ENCODE results near the gene ARMC2. TPM values are rescaled to one million over a fixed set of nuclear protein-coding genes. Genes with fewer than 3 reads are reported as not detected.
A peak's percentile ranks its signal among the peaks of the same experiment; 100 is the strongest.

ARMC2 gene
- total and polyA plus RNA-seq, 2 donors (not counting 1 experiment from before 2014, with no cell fraction given) = 4.8 to 9.9 TPM

DNA sequence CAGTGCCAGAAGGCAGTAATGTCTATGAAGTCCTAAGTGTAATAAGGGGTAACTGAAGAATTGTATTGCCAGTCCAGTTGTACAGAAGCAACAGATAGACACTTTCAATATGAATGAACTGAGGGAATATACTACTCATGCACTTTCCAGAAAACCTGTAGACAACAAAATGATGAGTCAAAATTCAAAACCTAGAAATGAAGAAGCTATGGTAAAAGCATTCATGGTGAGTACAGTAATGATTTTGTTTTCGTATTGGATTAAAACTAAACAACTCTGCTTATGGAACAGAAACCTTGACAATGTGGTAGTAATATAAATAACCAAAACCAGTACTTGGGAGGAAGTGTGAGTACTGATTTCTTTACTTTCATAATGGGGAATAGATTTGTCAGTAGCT is 35.0 kb downstream of the ARMC2 start:
- no peak overlapping the region for H2AFZ ChIP-seq (ENCODE audit: insufficient read depth, low read depth, low read length, poor library complexity, severe bottlenecking)
- WGBS (ENCODE audit: insufficient coverage) = no CpG with 5 or more reads among the region's 1 CpG
- H3K4me2 ChIP-seq (replicated peaks; ENCODE audit: low read depth, low read length, poor library complexity, severe bottlenecking) = peak overlapping the region; percentile 22
- H3K27ac Mint-ChIP-seq = peak overlapping the region; percentile 67
- no peaks in the 10 kb centered on the region for H3K79me2 ChIP-seq (ENCODE audit: control insufficient read depth, insufficient read depth, low read length)
- ATAC-seq (ENCODE audit: low read depth) (peak; percentile 10), DNase-seq (no peak)
- H3K4me1 Mint-ChIP-seq = peaks cover 21% of the 10 kb centered on the region
- no peak overlapping the region for H3K4me3 ChIP-seq (ENCODE audit: control extremely low read depth in 1 of 5, extremely low read depth in 1 of 5, insufficient read depth in 1 of 5, low read depth in 2 of 5, low read length in 4 of 5)
- H4K20me1 ChIP-seq (ENCODE audit: control insufficient read depth, insufficient read depth, low read length, poor library complexity, severe bottlenecking) = no peaks in the 10 kb centered on the region
- no peaks in the 10 kb centered on the region for H3K27me3 ChIP-seq (replicated peaks in 1 of 4; ENCODE audit: control extremely low read depth in 1 of 4, control insufficient read depth in 3 of 4, insufficient read depth in 4 of 4, low read length in 3 of 4)
- H3K9ac ChIP-seq (ENCODE audit: low read length) = no peak overlapping the region
- H3K4me3 Mint-ChIP-seq = peak overlapping the region; percentile 57
- no peaks in the 10 kb centered on the region for H3K36me3 ChIP-seq (replicated peaks in 1 of 2; ENCODE audit: control extremely low read depth in 1 of 2, control insufficient read depth in 1 of 2, extremely low read depth in 1 of 2, insufficient read depth in 2 of 2, low read length in 1 of 2)
- ChIA-PET POLR2A (no interaction called here), CTCF (interaction anchor here (1.0 to 2.5 kb wide), 3 partner anchors 11 to 100 kb away, joined by 3 to 13 read pairs (median 4); no protein-coding TSS in a partner anchor)
- intact Hi-C loops (cut with micrococcal nuclease) = no loop called here
- no peak for TF ChIP-seq EZH2 (IDR thresholded peaks at IDR 0.05; ENCODE audit: borderline replicate concordance, insufficient read depth, low read depth, low read length, poor library complexity, severe bottlenecking)
- no peak for TF ChIP-seq CTCF (IDR thresholded peaks at IDR 0.05)
- no peak overlapping the region for H3K27ac ChIP-seq (ENCODE audit: low read length in 2 of 2)
- peaks cover 17 to 20% of the 10 kb centered on the region in 2 donors for H3K4me1 ChIP-seq (ENCODE audit: control insufficient read depth in 2 of 2, insufficient read depth in 2 of 2, low read length in 2 of 2)
- H3K9me3 ChIP-seq (ENCODE audit: control extremely low read depth in 1 of 3, control insufficient read depth in 2 of 3, insufficient read depth in 1 of 3, low read length in 2 of 3) = peaks cover 0 to 7% (median 0%) of the 10 kb centered on the region in 3 donors
- no peaks in the 10 kb centered on the region for H3K27me3 Mint-ChIP-seq
- H3K9me3 Mint-ChIP-seq (ENCODE audit: insufficient read depth) = peaks cover 7% of the 10 kb centered on the region

GRCh38 chr6:108884211-108885059 is 36.2 kb downstream of the ARMC2 start:
- Histone ChIP-seq H3K4me1 (ENCODE audit: control insufficient read depth in 2 of 2, insufficient read depth in 2 of 2, low read length in 2 of 2) (peaks cover 17 to 20% of the 10 kb centered on the region in 2 donors), H3K36me3 (replicated peaks in 1 of 2; ENCODE audit: control extremely low read depth in 1 of 2, control insufficient read depth in 1 of 2, extremely low read depth in 1 of 2, insufficient read depth in 2 of 2, low read length in 1 of 2) (no peaks in the 10 kb centered on the region), H3K4me2 (replicated peaks; ENCODE audit: low read depth, low read length, poor library complexity, severe bottlenecking) (peak overlapping the region; percentile 39), H2AFZ (ENCODE audit: insufficient read depth, low read depth, low read length, poor library complexity, severe bottlenecking) (no peak overlapping the region), H3K9ac (ENCODE audit: low read length) (no peak overlapping the region), H4K20me1 (ENCODE audit: control insufficient read depth, insufficient read depth, low read length, poor library complexity, severe bottlenecking) (no peaks in the 10 kb centered on the region), H3K79me2 (ENCODE audit: control insufficient read depth, insufficient read depth, low read length) (no peaks in the 10 kb centered on the region), H3K4me3 (ENCODE audit: control extremely low read depth in 1 of 5, extremely low read depth in 1 of 5, insufficient read depth in 1 of 5, low read depth in 2 of 5, low read length in 4 of 5) (no peak overlapping the region), H3K9me3 (ENCODE audit: control extremely low read depth in 1 of 3, control insufficient read depth in 2 of 3, insufficient read depth in 1 of 3, low read length in 2 of 3) (peaks cover 0 to 7% (median 0%) of the 10 kb centered on the region in 3 donors), H3K27me3 (replicated peaks in 1 of 4; ENCODE audit: control extremely low read depth in 1 of 4, control insufficient read depth in 3 of 4, insufficient read depth in 4 of 4, low read length in 3 of 4) (no peaks in the 10 kb centered on the region), H3K27ac (ENCODE audit: low read length in 2 of 2) (no peak overlapping the region)
- Mint-ChIP-seq H3K27me3 (no peaks in the 10 kb centered on the region), H3K9me3 (ENCODE audit: insufficient read depth) (peaks cover 7% of the 10 kb centered on the region), H3K4me3 (peak overlapping the region; percentile 0), H3K27ac (no peak overlapping the region), H3K4me1 (peaks cover 21% of the 10 kb centered on the region)
- TF ChIP-seq CTCF (IDR thresholded peaks at IDR 0.05) (no peak), EZH2 (IDR thresholded peaks at IDR 0.05; ENCODE audit: borderline replicate concordance, insufficient read depth, low read depth, low read length, poor library complexity, severe bottlenecking) (no peak)
- DNase-seq (peak; percentile 49), ATAC-seq (ENCODE audit: low read depth) (peak; percentile 45)
- POLR2A ChIA-PET = no interaction called here
- WGBS (ENCODE audit: insufficient coverage) = 88% methylated on average over 8 of the region's 9 CpGs
- CTCF ChIA-PET = interaction anchor here (0.6 to 1.4 kb wide), 4 partner anchors 9 to 1868 kb away, joined by 3 to 4 read pairs (median 4); no protein-coding TSS in a partner anchor
- intact Hi-C loops (cut with micrococcal nuclease) = no loop called here

Measured in B cell (primary cell).